ENCODE measurements around the gene FOXP1. TPM values are rescaled to one million over a fixed set of nuclear protein-coding genes. Genes with fewer than 3 reads are reported as not detected.

Gene FOXP1
- total RNA-seq, 1 experiment from 2014 or later, result 58.4 TPM

GRCh38 chr3:71490692-71491091 lies 92.8 kb downstream of the FOXP1 start:
- H3K36me3 ChIP-seq (ENCODE audit: insufficient read depth, low read length, poor library complexity, severe bottlenecking), result peaks cover 3% of the 10 kb centered on the region
- H3K4me1 ChIP-seq (ENCODE audit: insufficient read depth, low read length, poor library complexity, severe bottlenecking), result no peaks in the 10 kb centered on the region
- no peak overlapping the region for H3K27ac ChIP-seq (ENCODE audit: low read depth, low read length, poor library complexity, severe bottlenecking)
- no peaks in the 10 kb centered on the region for H3K27me3 ChIP-seq (replicated peaks; ENCODE audit: insufficient read depth, low read depth, low read length, poor library complexity)
- CTCF ChIA-PET, result no interaction called here
- intact Hi-C loops (cut with micrococcal nuclease; ENCODE audit: unreplicated experiment), result no loop called here
- TF ChIP-seq CTCF (conservative IDR thresholded peaks at IDR 0.05; ENCODE audit: low read depth, low read length), result no peak
- no peak for TF ChIP-seq EZH2 (IDR thresholded peaks at IDR 0.05; ENCODE audit: borderline replicate concordance, low read depth, low read length, poor library complexity, severe bottlenecking)
- no peak overlapping the region for H3K4me3 ChIP-seq (ENCODE audit: low read depth, low read length, poor library complexity, severe bottlenecking)
- no TSS peak for BruUV-seq (replicated peaks)
- no peak for DNase-seq (ENCODE audit: low spot score)
- POLR2A ChIA-PET (ENCODE audit: low non-redundant PET), result no interaction called here
- H3K9me3 ChIP-seq (ENCODE audit: low read depth, low read length, poor library complexity, severe bottlenecking), result no peaks in the 10 kb centered on the region

- ChIA-PET CTCF (no interaction called here), POLR2A (ENCODE audit: low non-redundant PET) (no interaction called here)
- no TSS peak for BruUV-seq (replicated peaks)
- H3K27me3 ChIP-seq (replicated peaks; ENCODE audit: insufficient read depth, low read depth, low read length, poor library complexity), result no peaks in the 10 kb centered on the region
- TF ChIP-seq CTCF (conservative IDR thresholded peaks at IDR 0.05; ENCODE audit: low read depth, low read length), result no peak
- TF ChIP-seq EZH2 (IDR thresholded peaks at IDR 0.05; ENCODE audit: borderline replicate concordance, low read depth, low read length, poor library complexity, severe bottlenecking), result no peak
- peaks cover 3% of the 10 kb centered on the region for H3K36me3 ChIP-seq (ENCODE audit: insufficient read depth, low read length, poor library complexity, severe bottlenecking)
- DNase-seq (ENCODE audit: low spot score), result no peak
- no peak overlapping the region for H3K4me3 ChIP-seq (ENCODE audit: low read depth, low read length, poor library complexity, severe bottlenecking)
- no peaks in the 10 kb centered on the region for H3K9me3 ChIP-seq (ENCODE audit: low read depth, low read length, poor library complexity, severe bottlenecking)
- no peaks in the 10 kb centered on the region for H3K4me1 ChIP-seq (ENCODE audit: insufficient read depth, low read length, poor library complexity, severe bottlenecking)
- H3K27ac ChIP-seq (ENCODE audit: low read depth, low read length, poor library complexity, severe bottlenecking), result no peak overlapping the region
- intact Hi-C loops (cut with micrococcal nuclease; ENCODE audit: unreplicated experiment), result no loop called here
Measured at GRCh38 chr3:71489315-71489761, 94.2 kb downstream of the FOXP1 start.

GRCh38 chr3:71488882-71489281 lies 94.6 kb downstream of the FOXP1 start:
- intact Hi-C loops (cut with micrococcal nuclease; ENCODE audit: unreplicated experiment), result no loop called here
- no peak overlapping the region for H3K4me3 ChIP-seq (ENCODE audit: low read depth, low read length, poor library complexity, severe bottlenecking)
- CTCF ChIA-PET, result no interaction called here
- no peaks in the 10 kb centered on the region for H3K9me3 ChIP-seq (ENCODE audit: low read depth, low read length, poor library complexity, severe bottlenecking)
- H3K27me3 ChIP-seq (replicated peaks; ENCODE audit: insufficient read depth, low read depth, low read length, poor library complexity), result no peaks in the 10 kb centered on the region
- H3K4me1 ChIP-seq (ENCODE audit: insufficient read depth, low read length, poor library complexity, severe bottlenecking), result no peaks in the 10 kb centered on the region
- no peak for TF ChIP-seq EZH2 (IDR thresholded peaks at IDR 0.05; ENCODE audit: borderline replicate concordance, low read depth, low read length, poor library complexity, severe bottlenecking)
- TF ChIP-seq CTCF (conservative IDR thresholded peaks at IDR 0.05; ENCODE audit: low read depth, low read length), result no peak
- DNase-seq (ENCODE audit: low spot score), result no peak
- no TSS peak for BruUV-seq (replicated peaks)
- peaks cover 3% of the 10 kb centered on the region for H3K36me3 ChIP-seq (ENCODE audit: insufficient read depth, low read length, poor library complexity, severe bottlenecking)
- POLR2A ChIA-PET (ENCODE audit: low non-redundant PET), result no interaction called here
- H3K27ac ChIP-seq (ENCODE audit: low read depth, low read length, poor library complexity, severe bottlenecking), result no peak overlapping the region
